ENCODE data around the gene COL17A1.

DNA sequence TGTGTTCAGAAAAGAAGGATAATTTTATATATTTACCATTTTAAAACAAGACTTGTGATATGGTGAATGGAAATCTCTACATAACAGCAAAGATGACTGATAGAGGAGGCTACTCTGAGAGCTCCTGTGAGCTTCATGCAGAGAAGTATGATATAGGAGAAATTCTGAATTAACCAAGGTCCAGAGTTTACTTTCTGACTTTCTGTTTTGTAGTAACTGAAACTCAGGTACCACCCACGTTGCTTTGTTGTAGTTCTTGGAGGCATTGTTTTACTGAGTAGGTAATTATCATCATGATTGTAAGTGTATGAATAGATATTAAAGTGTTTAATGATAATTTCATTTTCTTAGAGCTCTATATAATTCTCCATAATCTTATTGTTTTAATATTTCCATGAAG lies 18.3 kb upstream of the COL17A1 start:
- TF ChIP-seq, protein P1, sequence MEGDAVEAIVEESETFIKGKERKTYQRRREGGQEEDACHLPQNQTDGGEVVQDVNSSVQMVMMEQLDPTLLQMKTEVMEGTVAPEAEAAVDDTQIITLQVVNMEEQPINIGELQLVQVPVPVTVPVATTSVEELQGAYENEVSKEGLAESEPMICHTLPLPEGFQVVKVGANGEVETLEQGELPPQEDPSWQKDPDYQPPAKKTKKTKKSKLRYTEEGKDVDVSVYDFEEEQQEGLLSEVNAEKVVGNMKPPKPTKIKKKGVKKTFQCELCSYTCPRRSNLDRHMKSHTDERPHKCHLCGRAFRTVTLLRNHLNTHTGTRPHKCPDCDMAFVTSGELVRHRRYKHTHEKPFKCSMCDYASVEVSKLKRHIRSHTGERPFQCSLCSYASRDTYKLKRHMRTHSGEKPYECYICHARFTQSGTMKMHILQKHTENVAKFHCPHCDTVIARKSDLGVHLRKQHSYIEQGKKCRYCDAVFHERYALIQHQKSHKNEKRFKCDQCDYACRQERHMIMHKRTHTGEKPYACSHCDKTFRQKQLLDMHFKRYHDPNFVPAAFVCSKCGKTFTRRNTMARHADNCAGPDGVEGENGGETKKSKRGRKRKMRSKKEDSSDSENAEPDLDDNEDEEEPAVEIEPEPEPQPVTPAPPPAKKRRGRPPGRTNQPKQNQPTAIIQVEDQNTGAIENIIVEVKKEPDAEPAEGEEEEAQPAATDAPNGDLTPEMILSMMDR (IDR thresholded peaks at IDR 0.05 in 4 of 5, conservative IDR thresholded peaks at IDR 0.05 in 1 of 5): no peak
- TF ChIP-seq POLR2A (IDR thresholded peaks at IDR 0.05): no peak
